HepG2 (cell line): ENCODE measurements around the gene SLC25A33. TPM values are rescaled to one million over a fixed set of nuclear protein-coding genes. Genes with fewer than 3 reads are reported as not detected.
A peak's percentile ranks its signal among the peaks of the same experiment; 100 is the strongest.
"Not testable (repeated sequence)": the region's sequence is repeated elsewhere in the genome, so short reads cannot be mapped to it uniquely, and the experiment has no call there.

Source experiments
- ATAC-seq: fragments of 200-7000 bp; cut with Tn5 transposase; 3 replicates; pipeline ENCODE4 v1.9.1; 2020; ENCODE audit warnings: mild to moderate bottlenecking, moderate library complexity
- BruUV-seq: library from RNA; stranded (reverse); fragments of 400-500 nt; replicated peaks from 2 replicates; lab custom pipeline; 2021; lab: Mats Ljungman, UMichigan
- CTCF ChIA-PET: fragments of 300-600 bp; formaldehyde crosslinking; extraction: SDS; loops from one replicate; lab custom pipeline; 2021; ENCODE audit warnings: low total read pairs, inconsistent platforms, low intra/inter-chr PET ratio; lab: Yijun Ruan, JAX
- POLR2A ChIA-PET: fragments of 350-600 bp; sonication (Branson Sonifier 250); formaldehyde crosslinking; loops from one replicate; lab custom pipeline; 2020; ENCODE audit warnings: antibody characterized with exemption, inconsistent platforms; lab: Yijun Ruan, JAX
- DNase-seq: peaks from one replicate; pipeline ENCODE4 v3.0.0-alpha.2; 2015; ENCODE audit warnings: low spot score
- FAIRE-seq: peaks from 3 replicates; lab custom pipeline; 2011; peaks lifted over from hg19 to GRCh38; lab: Jason Lieb, UNC
- H2AFZ ChIP-seq: one replicate; pipeline ENCODE4 v1.6.1; 2011; ENCODE audit warnings: low read length, inconsistent platforms
- H3K27ac ChIP-seq: fragments of 300-600 bp; 3 replicates; pipeline ENCODE4 v1.8.0; 2011; ENCODE audit warnings: mixed run types, mild to moderate bottlenecking, mixed read lengths, low read length, inconsistent platforms; ENCODE audit not compliant: insufficient read depth; ENCODE audit errors: extremely low read length
- H3K27me3 ChIP-seq, 2 experiments: fragments of 200-600 bp in 1 of 2; 2 replicates in 1 of 2; 3 replicates in 1 of 2; pipeline versions ENCODE4 v1.6.0 to v1.8.0; 2011; ENCODE audit warnings: low read length in 2 of 2, mild to moderate bottlenecking in 2 of 2, moderate library complexity in 2 of 2, inconsistent platforms in 1 of 2; ENCODE audit not compliant: insufficient read depth in 2 of 2, control insufficient read depth in 1 of 2
- H3K36me3 ChIP-seq, 2 experiments: fragments of 200-600 bp in 1 of 2; replicated peaks in 1 of 2; 2 replicates in 1 of 2; 3 replicates in 1 of 2; pipeline versions ENCODE4 v1.5.1 to v1.8.0; 2011; ENCODE audit warnings: low read length in 2 of 2, inconsistent platforms in 1 of 2; ENCODE audit not compliant: insufficient read depth in 2 of 2, control insufficient read depth in 1 of 2
- H3K4me1 ChIP-seq: 2 replicates; pipeline ENCODE4 v1.5.1; 2012; ENCODE audit warnings: low read length, inconsistent platforms; ENCODE audit not compliant: insufficient read depth
- H3K4me2 ChIP-seq: 2 replicates; pipeline ENCODE4 v1.6.0; 2011; ENCODE audit warnings: low read depth, low read length, inconsistent platforms
- H3K4me3 ChIP-seq, 3 experiments: fragments of 200-600 bp in 1 of 3; sonication (generic), shearing (Covaris generic) in 1 of 3; replicated peaks in 1 of 3; 2 replicates each; pipeline ENCODE4 v1.5.1; 2011 to 2016; ENCODE audit warnings: low read length in 3 of 3, inconsistent platforms in 2 of 3, low read depth in 2 of 3, mild to moderate bottlenecking in 2 of 3, control low read depth in 1 of 3, mixed read lengths in 1 of 3; ENCODE audit not compliant: insufficient read depth in 1 of 3
- H3K79me2 ChIP-seq: one replicate; pipeline ENCODE4 v1.6.1; 2011; ENCODE audit warnings: low read length, inconsistent platforms; ENCODE audit not compliant: insufficient read depth
- H3K9ac ChIP-seq: 2 replicates; pipeline ENCODE4 v1.6.0; 2011; ENCODE audit warnings: mild to moderate bottlenecking, low read depth, low read length, inconsistent platforms; ENCODE audit not compliant: insufficient read depth
- H3K9me3 ChIP-seq: 2 replicates; pipeline ENCODE4 v1.5.1; 2012; ENCODE audit warnings: mild to moderate bottlenecking, low read length
- H4K20me1 ChIP-seq: 2 replicates; pipeline ENCODE4 v1.6.0; 2011; ENCODE audit warnings: inconsistent platforms, mild to moderate bottlenecking, low read length, moderate library complexity; ENCODE audit not compliant: insufficient read depth
- FOXP1 ChIP-seq, 2 experiments: fragments of 450-650 bp in 1 of 2; IDR thresholded peaks; 2 replicates each; pipeline ENCODE4 v1.6.1; 2017 to 2018; ENCODE audit warnings: antibody characterized with exemption in 1 of 2
- FOXP4 ChIP-seq: sonication (generic); formaldehyde crosslinking; IDR thresholded peaks from 2 replicates; pipeline ENCODE4 v1.4.0; 2020; ENCODE audit warnings: missing genetic modification reagents
- GATAD2A ChIP-seq: IDR thresholded peaks from 2 replicates; pipeline ENCODE4 v1.6.1; 2016
- IKZF5 ChIP-seq: IDR thresholded peaks from 2 replicates; pipeline ENCODE4 v1.6.1; 2018; ENCODE audit warnings: missing genetic modification reagents, mild to moderate bottlenecking, missing compliant biosample characterization
- KDM1A ChIP-seq: IDR thresholded peaks from 2 replicates; pipeline ENCODE4 v1.6.1; 2016; ENCODE audit warnings: missing compliant biosample characterization
- RBM22 ChIP-seq: fragments of 200-400 bp; formaldehyde crosslinking; optimal IDR thresholded peaks from 2 replicates; pipeline ENCODE3; 2017; ENCODE audit warnings: mild to moderate bottlenecking, low read length, moderate library complexity
- RCOR2 ChIP-seq: IDR thresholded peaks from 2 replicates; pipeline ENCODE4 v1.6.1; 2016; ENCODE audit warnings: missing biosample characterization, missing genetic modification reagents
- SOX6 ChIP-seq, 2 experiments: fragments of 450-650 bp in 1 of 2; sonication (generic) in 1 of 2; formaldehyde crosslinking in 1 of 2; IDR thresholded peaks; 2 replicates each; pipeline versions ENCODE4 v1.4.0 to v1.6.1; 2017 to 2020; ENCODE audit warnings: antibody characterized with exemption in 1 of 2, mild to moderate bottlenecking in 1 of 2, missing genetic modification reagents in 1 of 2
- ZGPAT ChIP-seq: IDR thresholded peaks from 2 replicates; pipeline ENCODE4 v1.6.1; 2016; ENCODE audit warnings: mild to moderate bottlenecking
- ZMYM3 ChIP-seq: sonication (generic); formaldehyde crosslinking; IDR thresholded peaks from 2 replicates; pipeline ENCODE4 v1.5.1; 2020; ENCODE audit warnings: mild to moderate bottlenecking, missing genetic modification reagents
- ZNF770 ChIP-seq: sonication (generic); formaldehyde crosslinking; IDR thresholded peaks from 2 replicates; pipeline ENCODE4 v1.5.0; 2020; ENCODE audit warnings: mild to moderate bottlenecking, missing genetic modification reagents
- WGBS: methylation state at CpG from one replicate; pipeline ENCODE4 v1.1.6; 2017; ENCODE audit warnings: low lambda C conversion rate; 5-methylcytosine and 5-hydroxymethylcytosine counted together
- in situ Hi-C: cut with HindIII; loops from 2 replicates; pipeline ENCODE4 v1.10.0; 2017; ENCODE audit warnings: low pct_unique_long_range_greater_than_20kb; ENCODE audit not compliant: extremely low pct_ligation_motif_present
- intact Hi-C: fragments of 100-400 bp; cut with micrococcal nuclease; formaldehyde crosslinking; loops from one replicate; pipeline ENCODE4 v1.10.0; 2022; ENCODE audit not compliant: unreplicated experiment
- polyA plus RNA-seq, 8 experiments: library from polyadenylated mRNA; depleted of rRNA in 3 of 8; stranded (reverse) in 7 of 8; unstranded in 1 of 8; fragments of >200 nt; fragmentation: Illumina TruSeq in 4 of 8; extraction: Trizol in 4 of 8; gene quantifications; 2 replicates each; pipeline versions ENCODE4 v1.2.1 to v1.2.3, GENCODE V29; 2011 to 2016; ENCODE audit warnings: low read depth in 4 of 8, missing spikeins in 1 of 8, mixed read lengths in 1 of 8; ENCODE audit not compliant: insufficient read depth in 1 of 8
- total RNA-seq, 5 experiments: library from RNA; depleted of rRNA; stranded (reverse); fragments of >200 nt; fragmentation: Illumina TruSeq; extraction: Trizol; gene quantifications; 2 replicates each; pipeline ENCODE4 v1.2.3, GENCODE V29; 2016; ENCODE audit warnings: low read depth in 1 of 5

The SLC25A33 gene
- total and polyA plus RNA-seq, 2 of the 13 experiments (the other 11 are each of a cell fraction or from before 2014, with no cell fraction given) = 15.4 to 50.3 TPM

GRCh38 chr1:9570886-9571529 lies 31.7 kb downstream of the SLC25A33 start:
- Histone ChIP-seq H3K4me1 (peaks cover 38% of the 10 kb centered on the region), H3K79me2 (peaks cover 26% of the 10 kb centered on the region), H3K36me3 (peaks cover 20 to 60% of the 10 kb centered on the region in 2 experiments), H3K27ac (peak overlapping the region; percentile 26)
- ChIA-PET POLR2A (interaction anchor here (1.9 kb wide), 1 partner anchor 31 kb away, joined by 9 read pairs; the partner anchor contains the start of gene SLC25A33), CTCF (interaction anchor here (1.0 kb wide), 1 partner anchor 76 kb away, joined by 3 read pairs; no protein-coding TSS in a partner anchor)
- H4K20me1 ChIP-seq; H3K27me3 ChIP-seq; H3K9ac ChIP-seq; H3K4me3 ChIP-seq; ATAC-seq; H3K9me3 ChIP-seq; BruUV-seq; H3K4me2 ChIP-seq; intact Hi-C loops; FAIRE-seq; H2AFZ ChIP-seq; DNase-seq; TF ChIP-seq FOXP1, SOX6 (IDR thresholded peaks at IDR 0.05): not testable (repeated sequence)
- WGBS = 75% methylated on average over 16 of the region's 16 CpGs
- in situ Hi-C loops = loop anchor here (5.0 kb wide), 1 partner anchor 74 kb away; no protein-coding TSS in a partner anchor
- TF ChIP-seq RCOR2 (peak; percentile 59; the same call in 1 of the 2 replicates), FOXP1 (CRISPR knock-in tag; IDR thresholded peaks at IDR 0.05) (0 out of 2 replicates have a peak, but pooled peaks have one; percentile 7), FOXP4 (CRISPR knock-in tag) (peak; percentile 48; the same call in 1 of the 2 replicates), KDM1A (CRISPR knock-in tag) (peak; percentile 31; the same call in 1 of the 2 replicates), GATAD2A (CRISPR knock-in tag) (peak; percentile 65; the same call in 1 of the 2 replicates), ZGPAT (CRISPR knock-in tag) (0 out of 2 replicates have a peak, but pooled peaks have one; percentile 25), IKZF5 (CRISPR knock-in tag) (0 out of 2 replicates have a peak, but pooled peaks have one; percentile 37), ZMYM3 (CRISPR knock-in tag) (peak; percentile 36; the same call in 1 of the 2 replicates), SOX6 (CRISPR knock-in tag; IDR thresholded peaks at IDR 0.05) (0 out of 2 replicates have a peak, but pooled peaks have one; percentile 16), ZNF770 (CRISPR knock-in tag) (peak; percentile 97), RBM22 (peak; percentile 18)
